Endodermal cell (in vitro differentiated cells): Measurements from ENCODE around the gene RTP2. TPM values are rescaled to one million over a fixed set of nuclear protein-coding genes. Genes with fewer than 3 reads are reported as not detected.
A peak's percentile ranks its signal among the peaks of the same experiment; 100 is the strongest.

Experiments used
- DNase-seq: peaks from one replicate; pipeline ENCODE4 v3.0.0-alpha.2; 2017
- H3K27ac ChIP-seq: 2 replicates; pipeline ENCODE4 v1.5.1; 2013; ENCODE audit warnings: mild to moderate bottlenecking, low read depth, low read length, moderate library complexity
- H3K27me3 ChIP-seq: 2 replicates; pipeline ENCODE4 v1.6.1; 2013; ENCODE audit warnings: mild to moderate bottlenecking, low read length, moderate library complexity; ENCODE audit not compliant: insufficient read depth, control insufficient read depth, poor library complexity, severe bottlenecking
- H3K36me3 ChIP-seq: 2 replicates; pipeline ENCODE4 v1.7.0; 2013; ENCODE audit warnings: mild to moderate bottlenecking, low read length, moderate library complexity; ENCODE audit not compliant: control insufficient read depth, insufficient read depth
- H3K4me1 ChIP-seq: one replicate; pipeline ENCODE4 v1.7.0; 2013; ENCODE audit warnings: low read length; ENCODE audit not compliant: control insufficient read depth, insufficient read depth
- H3K4me3 ChIP-seq: 2 replicates; pipeline ENCODE4 v1.5.1; 2013; ENCODE audit warnings: mild to moderate bottlenecking, low read length, moderate library complexity
- H3K9ac ChIP-seq: 2 replicates; pipeline ENCODE4 v1.6.1; 2013; ENCODE audit warnings: mild to moderate bottlenecking, low read length, moderate library complexity; ENCODE audit not compliant: poor library complexity, severe bottlenecking; ENCODE audit errors: extremely low read depth
- H3K9me3 ChIP-seq: 2 replicates; pipeline ENCODE4 v1.6.1; 2013; ENCODE audit warnings: mild to moderate bottlenecking, low read length, moderate library complexity; ENCODE audit not compliant: control insufficient read depth
- H3K27ac Mint-ChIP-seq: 2 replicates; pipeline ENCODE4 v1.8.0; 2020; ENCODE audit warnings: mixed read lengths
- H3K27me3 Mint-ChIP-seq: 2 replicates; pipeline ENCODE4 v1.8.0; 2021; ENCODE audit warnings: mild to moderate bottlenecking, mixed read lengths; ENCODE audit not compliant: insufficient read depth
- H3K36me3 Mint-ChIP-seq: 2 replicates; pipeline ENCODE4 v1.8.0; 2020; ENCODE audit warnings: low read depth, mixed read lengths
- H3K4me1 Mint-ChIP-seq: 2 replicates; pipeline ENCODE4 v1.8.0; 2020; ENCODE audit warnings: mixed read lengths
- H3K4me3 Mint-ChIP-seq: 2 replicates; pipeline ENCODE4 v1.8.0; 2020; ENCODE audit warnings: mild to moderate bottlenecking, moderate library complexity, mixed read lengths
- H3K9me3 Mint-ChIP-seq: 2 replicates; pipeline ENCODE4 v1.8.0; 2020; ENCODE audit warnings: mild to moderate bottlenecking, mixed read lengths
- CTCF ChIP-seq: fragments of 200-600 bp; sonication (generic); conservative IDR thresholded peaks from 2 replicates; pipeline ENCODE4 v1.5.0; 2021; ENCODE audit warnings: antibody characterized with exemption, mild to moderate bottlenecking
- WGBS, 2 experiments: methylation state at CpG; one replicate each; pipeline versions ENCODE4 v1.1.5 to v1.1.7; 2013; ENCODE audit warnings: missing lambda C conversion rate in 2 of 2, mixed read lengths in 1 of 2; ENCODE audit not compliant: insufficient coverage in 1 of 2, insufficient read length in 1 of 2; 5-methylcytosine and 5-hydroxymethylcytosine counted together
- long read RNA-seq, 4 experiments: library from polyadenylated mRNA in 2 of 4; library from RNA in 1 of 4; library from capped mRNA in 1 of 4; stranded (forward) in 3 of 4; unstranded in 1 of 4; transcript quantifications; one replicate each; pipeline ENCODE4 v2.0.0, GENCODE V29; 2020 to 2021; ENCODE audit warnings: inconsistent platforms in 1 of 4
- polyA plus RNA-seq, 2 experiments: library from polyadenylated mRNA; stranded (reverse); fragments of 50-300 nt; gene quantifications; one replicate each; pipeline ENCODE4 v1.2.3, GENCODE V29; 2013
- total RNA-seq, 2 donors: library from RNA; stranded (reverse); fragmentation: NEBNext Ultra II Directional in 1 of 2; extraction: Animal tissue kit (Norgen Biotek cat#: 25700) in 1 of 2; gene quantifications; 2 replicates in 1 of 2; 3 replicates in 1 of 2; pipeline ENCODE4 v1.2.1, GENCODE V29; 2021

The RTP2 gene
- not detected for total RNA-seq
- not detected for polyA plus RNA-seq (2013, experiment 1 of 2)
- not detected for polyA plus RNA-seq (2013, experiment 2 of 2)
- long read RNA-seq, experiment 1 = 0 reads
- long read RNA-seq, experiment 2 = 0 reads
- long read RNA-seq, experiment 3 = 0 reads
- long read RNA-seq, experiment 4 = 0 reads

DNA sequence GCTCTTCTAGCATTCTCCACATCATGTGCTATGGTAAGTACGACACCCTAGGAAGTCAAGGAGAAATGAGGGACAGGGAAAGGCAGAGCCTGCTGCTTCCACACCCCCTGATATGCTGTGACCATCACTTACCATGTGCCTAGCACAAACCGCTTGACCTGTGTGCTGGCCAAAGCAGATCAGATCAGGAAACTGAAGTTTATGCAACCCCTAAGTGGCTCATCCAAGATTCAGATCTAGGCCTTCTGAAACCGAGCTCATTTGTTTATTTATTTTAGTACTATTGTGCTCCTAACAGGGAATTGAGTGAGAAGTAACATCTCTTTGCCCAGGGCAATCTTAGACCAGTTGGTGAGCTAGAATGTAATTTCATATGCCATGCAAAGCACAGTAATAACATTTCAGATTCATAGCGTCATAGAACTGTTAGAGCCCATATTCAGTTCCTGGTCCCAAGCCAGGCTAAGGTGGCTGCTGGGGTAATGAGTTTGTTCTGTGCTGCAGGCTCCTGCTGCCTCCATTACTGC is at the start of gene RTP2:
RTP2 (minus strand) TSS at position 51 of the 527 bp plus-strand sequence. CDS start 429 bp downstream, outside the sequence.
- no peak for TF ChIP-seq CTCF
- Mint-ChIP-seq H3K9me3 (no peaks in the 10 kb centered on the region), H3K4me1 (no peaks in the 10 kb centered on the region), H3K36me3 (no peaks in the 10 kb centered on the region), H3K27ac (no peak within 1 kb of the TSS), H3K27me3 (peaks cover 6% of the 10 kb centered on the region), H3K4me3 (no peak within 1 kb of the TSS)
- no peak within 1 kb of the TSS for H3K9ac ChIP-seq
- peaks cover 6% of the 10 kb centered on the region for H3K27me3 ChIP-seq
- no peaks in the 10 kb centered on the region for H3K36me3 ChIP-seq
- no peak within 1 kb of the TSS for H3K27ac ChIP-seq
- no peak for DNase-seq
- WGBS, 2 experiments = 67 to 73% methylated on average over 3 to 4 of the region's 4 CpGs
- H3K4me3 ChIP-seq = no peak within 1 kb of the TSS
- no peaks in the 10 kb centered on the region for H3K4me1 ChIP-seq
- H3K9me3 ChIP-seq = no peaks in the 10 kb centered on the region

DNA sequence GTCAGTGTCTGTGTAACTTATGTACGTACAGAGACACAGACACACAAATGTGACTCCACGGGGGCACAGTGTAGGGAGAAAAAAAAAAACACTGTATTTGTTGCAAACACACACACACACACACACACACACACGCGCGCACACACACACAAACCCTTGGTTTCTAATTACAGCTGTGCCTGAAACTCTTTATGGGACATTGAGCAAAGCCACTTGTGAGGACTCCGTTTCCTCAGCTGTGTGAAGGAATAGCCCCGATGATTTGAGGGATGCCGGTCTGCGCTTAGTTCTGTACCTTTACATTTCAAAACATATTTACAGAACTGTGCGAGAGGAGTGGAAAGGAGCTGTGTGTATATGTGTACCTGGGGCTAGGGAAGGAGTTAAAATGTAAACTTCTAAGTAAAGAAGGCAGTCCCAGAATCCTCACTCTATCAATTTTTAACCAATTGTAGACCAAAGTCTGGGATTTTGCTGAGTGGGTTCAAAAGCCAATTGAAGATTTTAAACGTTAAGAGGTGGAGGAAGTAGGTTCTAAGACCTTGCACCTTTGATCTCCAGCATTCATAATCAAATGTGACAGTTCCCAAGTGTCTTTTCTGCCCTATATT is 48.3 kb upstream of the RTP2 start:
- peak overlapping the region; percentile 88 for H3K27ac Mint-ChIP-seq
- TF ChIP-seq CTCF = no peak
- H3K36me3 ChIP-seq = no peaks in the 10 kb centered on the region
- H3K27me3 Mint-ChIP-seq = peaks cover 12% of the 10 kb centered on the region
- no peaks in the 10 kb centered on the region for H3K4me1 ChIP-seq
- no peak overlapping the region for H3K4me3 ChIP-seq
- peaks cover 7% of the 10 kb centered on the region for H3K27me3 ChIP-seq
- no peaks in the 10 kb centered on the region for H3K9me3 ChIP-seq
- peak overlapping the region; percentile 48 for H3K4me3 Mint-ChIP-seq
- H3K27ac ChIP-seq = no peak overlapping the region
- DNase-seq = no peak
- H3K9me3 Mint-ChIP-seq = no peaks in the 10 kb centered on the region
- peaks cover 54% of the 10 kb centered on the region for H3K4me1 Mint-ChIP-seq
- H3K9ac ChIP-seq = no peak overlapping the region
- 76% methylated on average over 10 of the region's 11 CpGs; no CpG with 5 or more reads in 1 of the 2 experiments for WGBS, 2 experiments
- H3K36me3 Mint-ChIP-seq = no peaks in the 10 kb centered on the region

DNA sequence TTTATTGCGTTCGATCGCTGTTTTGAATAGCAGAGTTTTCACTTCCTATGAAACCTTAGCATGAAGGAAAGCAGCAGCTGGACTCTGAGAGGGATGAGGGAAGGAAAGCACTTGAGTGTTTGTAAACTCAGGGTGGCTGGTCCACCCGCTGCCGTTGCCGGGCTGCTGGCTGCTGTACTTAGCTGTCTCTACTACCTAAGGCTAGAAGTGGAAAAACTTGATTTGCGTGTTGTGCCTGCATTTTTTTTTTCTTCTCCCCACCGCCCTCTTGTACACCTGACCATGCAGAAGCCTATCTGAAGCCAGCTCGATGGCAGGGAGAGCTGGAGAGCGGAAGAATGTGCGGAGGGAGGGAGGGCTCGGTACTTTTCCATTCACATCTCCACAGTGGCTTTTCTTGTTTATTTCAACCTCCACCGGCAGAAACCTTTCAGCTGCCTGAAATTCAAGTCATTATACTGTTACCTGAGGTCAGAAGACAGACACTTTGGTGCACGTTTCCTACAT is 47.7 kb upstream of the RTP2 start:
- Histone ChIP-seq H3K9ac (no peak overlapping the region), H3K9me3 (no peaks in the 10 kb centered on the region), H3K27ac (no peak overlapping the region), H3K4me3 (no peak overlapping the region), H3K36me3 (no peaks in the 10 kb centered on the region), H3K4me1 (no peaks in the 10 kb centered on the region), H3K27me3 (peaks cover 7% of the 10 kb centered on the region)
- Mint-ChIP-seq H3K9me3 (no peaks in the 10 kb centered on the region), H3K27me3 (peaks cover 12% of the 10 kb centered on the region), H3K27ac (peak overlapping the region; percentile 88), H3K4me3 (peak overlapping the region; percentile 48), H3K36me3 (no peaks in the 10 kb centered on the region), H3K4me1 (peaks cover 54% of the 10 kb centered on the region)
- DNase-seq = peak; percentile 89
- WGBS, 2 experiments = 66 to 71% methylated on average over 10 to 14 of the region's 14 CpGs
- TF ChIP-seq CTCF = no peak
